Stimulated activated CD4-positive, alpha-beta T cell treated with anti-CD3 and anti-CD28 coated beads, Interleukin-4, amount 100 ng/mL, for 48 hours (primary cell): Measurements from ENCODE around the gene MBLAC1.

Source experiments
- DNase-seq, 2 donors: peaks; one replicate each; pipeline ENCODE4 v3.0.0-alpha.2; 2020; ENCODE audit warnings: low read depth in 2 of 2

Gene MBLAC1

DNA sequence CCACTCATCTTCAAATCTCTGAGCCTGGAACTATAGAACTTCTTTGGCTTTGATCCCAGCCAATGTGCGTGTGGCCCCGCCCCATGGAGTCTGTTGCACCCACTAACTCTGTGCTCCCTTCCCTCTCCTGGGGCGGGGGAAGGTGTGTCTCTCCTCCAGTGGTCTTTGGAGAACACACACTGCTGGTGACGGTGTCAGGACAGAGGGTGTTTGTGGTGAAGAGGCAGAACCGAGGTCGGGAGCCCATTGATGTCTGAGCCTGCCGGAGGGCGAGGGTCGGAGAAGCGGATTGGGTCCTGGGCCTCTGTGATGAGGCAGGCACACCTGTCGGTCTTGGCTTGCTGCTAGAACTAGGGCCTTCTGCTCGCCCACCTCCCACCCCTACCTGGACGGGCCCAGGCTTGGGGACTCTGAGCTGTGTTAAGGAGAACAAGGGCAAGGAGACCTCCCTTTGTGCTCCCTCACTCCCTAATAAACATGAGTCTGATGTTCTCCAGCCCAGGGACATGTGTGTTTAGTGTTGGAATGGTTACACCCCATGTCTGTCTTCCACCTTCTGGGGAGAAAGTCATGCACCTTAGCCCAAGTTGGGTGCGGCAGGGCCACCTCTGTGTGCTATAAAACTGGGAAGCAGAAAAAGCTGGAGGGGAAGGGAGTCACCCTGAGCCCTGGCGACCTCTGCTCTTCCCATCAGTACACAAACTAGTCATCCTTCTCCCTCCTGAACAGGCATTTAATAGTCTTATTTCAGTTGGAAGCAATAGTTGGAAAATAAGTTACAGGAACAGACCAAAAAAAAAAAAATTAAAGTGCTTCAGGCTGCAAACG lies 27.2 kb downstream of the MBLAC1 start:
- DNase-seq: no peak

DNA sequence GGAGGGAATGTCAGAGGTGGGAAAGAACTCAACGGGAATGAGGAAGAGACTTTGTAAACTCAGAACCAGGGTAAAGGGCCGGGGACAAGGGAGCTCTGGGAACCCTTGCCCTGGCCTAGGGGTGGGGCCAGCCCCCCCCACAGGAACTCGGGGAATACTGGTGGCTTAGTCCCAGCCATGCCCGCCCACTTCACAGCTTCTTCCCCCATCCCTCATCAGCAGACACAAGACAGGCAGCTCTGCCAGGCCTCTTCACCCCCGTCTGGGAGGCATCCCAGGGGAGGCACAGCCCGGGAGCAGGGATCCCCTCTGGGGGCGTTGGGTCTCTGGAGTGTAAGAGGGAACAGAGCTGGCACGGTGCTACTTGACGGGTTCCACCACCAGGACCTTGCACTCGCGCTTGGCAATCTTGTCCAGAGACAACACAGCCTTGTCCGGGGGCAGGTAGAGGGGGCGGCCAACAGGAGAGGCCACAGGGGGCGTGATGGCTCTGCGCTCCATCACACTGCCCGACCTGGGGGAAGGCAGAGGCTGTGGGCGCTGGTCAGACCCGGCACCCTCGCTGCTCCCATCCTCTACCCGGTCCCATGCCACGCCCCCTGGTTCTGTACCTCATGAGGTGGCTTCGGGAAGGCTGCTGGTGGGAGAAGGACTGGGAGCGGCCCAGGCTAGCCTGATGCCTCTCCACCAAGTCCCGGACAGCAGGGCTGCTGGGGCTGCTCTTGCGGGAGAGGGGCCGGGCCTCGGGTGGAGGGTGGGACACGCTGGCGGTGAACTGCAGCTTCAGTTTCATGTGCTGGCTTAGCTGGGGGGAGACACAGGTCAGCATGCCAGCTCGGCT lies 28.1 kb downstream of the MBLAC1 start:
- DNase-seq: no peak

DNA sequence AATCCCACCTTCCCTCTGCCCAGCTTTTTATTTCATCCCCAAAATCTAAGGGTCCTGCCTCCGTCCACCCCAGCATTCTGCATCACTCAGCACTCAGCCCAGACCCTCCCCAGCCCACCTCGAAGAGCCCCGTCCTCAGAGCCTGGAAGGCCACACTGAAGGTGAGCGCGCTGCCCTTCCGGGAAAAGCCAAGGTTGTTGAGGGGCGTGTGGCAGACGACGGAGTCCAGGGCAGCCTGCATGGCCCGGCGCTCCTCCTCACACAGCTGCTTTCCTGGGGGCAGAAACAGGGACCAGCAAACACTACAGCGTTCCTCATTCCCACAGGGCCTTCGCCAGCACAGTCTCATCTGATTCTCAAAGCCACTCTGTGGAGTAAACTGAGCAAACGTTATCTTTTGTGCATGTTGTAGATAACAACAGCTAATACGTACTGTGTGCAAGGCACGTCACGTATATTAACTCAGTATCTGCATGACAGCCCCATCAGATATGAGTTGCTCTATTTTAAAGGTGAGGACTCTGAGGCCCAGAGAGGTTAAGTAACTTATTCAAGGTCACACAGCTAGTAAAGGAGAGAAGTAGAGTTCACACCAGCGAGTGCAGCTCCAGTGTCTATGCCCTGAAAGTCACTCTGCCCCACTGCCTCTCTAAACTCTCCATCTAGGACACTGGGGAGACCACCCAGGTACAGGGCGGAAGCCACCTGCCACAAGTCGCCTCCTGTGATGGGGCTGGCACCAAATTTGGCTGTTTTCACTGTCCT lies 29.0 kb downstream of the MBLAC1 start:
- DNase-seq: no peak

DNA sequence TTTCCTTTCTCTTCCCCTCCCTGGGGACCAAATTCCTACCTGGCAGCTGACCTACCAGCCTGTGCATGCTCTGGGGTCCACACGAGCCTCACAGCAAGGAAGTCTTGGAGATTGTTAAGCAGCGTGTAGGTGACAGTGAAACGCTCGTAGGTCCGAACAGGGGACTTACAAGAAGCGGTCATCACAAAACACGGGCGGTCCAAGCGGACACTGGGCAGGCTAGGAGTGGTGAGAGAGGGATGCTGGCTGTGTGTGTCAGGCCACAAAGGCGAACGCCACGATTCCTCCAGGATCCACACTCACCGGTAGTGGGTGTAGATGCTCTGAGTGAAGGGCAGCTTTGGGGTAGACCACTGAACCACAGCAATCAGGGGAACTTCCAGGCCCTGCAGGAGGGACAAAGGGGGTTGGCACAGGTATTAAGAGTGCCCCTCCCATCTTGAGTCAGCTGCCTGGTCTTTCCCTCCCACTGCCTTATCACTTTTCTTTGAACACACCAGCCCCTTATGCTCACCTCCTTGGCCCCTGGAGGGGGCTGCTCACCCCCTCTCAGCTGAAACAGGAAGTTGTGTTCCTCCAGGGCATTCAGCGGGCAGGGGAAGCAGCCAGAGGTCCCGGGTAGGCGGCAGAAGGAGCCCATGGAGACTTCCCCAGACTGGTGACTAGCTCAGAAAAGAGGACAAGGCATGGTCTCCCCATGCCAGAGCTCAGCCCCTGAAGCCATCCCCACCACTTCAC lies 29.7 kb downstream of the MBLAC1 start:
- no peak for DNase-seq

DNA sequence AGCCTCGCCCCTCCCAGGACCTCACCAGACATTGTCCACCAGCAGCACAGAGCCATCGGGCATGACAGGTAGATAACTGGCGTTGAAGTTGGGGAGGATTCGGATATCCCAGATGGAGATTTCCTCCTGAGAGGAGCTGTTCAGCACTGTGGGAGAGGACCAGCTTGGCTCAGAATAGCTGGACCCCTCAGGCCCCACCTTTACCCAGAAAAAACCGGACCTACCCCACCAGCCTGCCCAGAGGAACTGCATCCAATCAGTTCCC lies 30.2 kb downstream of the MBLAC1 start:
- DNase-seq: no peak

DNA sequence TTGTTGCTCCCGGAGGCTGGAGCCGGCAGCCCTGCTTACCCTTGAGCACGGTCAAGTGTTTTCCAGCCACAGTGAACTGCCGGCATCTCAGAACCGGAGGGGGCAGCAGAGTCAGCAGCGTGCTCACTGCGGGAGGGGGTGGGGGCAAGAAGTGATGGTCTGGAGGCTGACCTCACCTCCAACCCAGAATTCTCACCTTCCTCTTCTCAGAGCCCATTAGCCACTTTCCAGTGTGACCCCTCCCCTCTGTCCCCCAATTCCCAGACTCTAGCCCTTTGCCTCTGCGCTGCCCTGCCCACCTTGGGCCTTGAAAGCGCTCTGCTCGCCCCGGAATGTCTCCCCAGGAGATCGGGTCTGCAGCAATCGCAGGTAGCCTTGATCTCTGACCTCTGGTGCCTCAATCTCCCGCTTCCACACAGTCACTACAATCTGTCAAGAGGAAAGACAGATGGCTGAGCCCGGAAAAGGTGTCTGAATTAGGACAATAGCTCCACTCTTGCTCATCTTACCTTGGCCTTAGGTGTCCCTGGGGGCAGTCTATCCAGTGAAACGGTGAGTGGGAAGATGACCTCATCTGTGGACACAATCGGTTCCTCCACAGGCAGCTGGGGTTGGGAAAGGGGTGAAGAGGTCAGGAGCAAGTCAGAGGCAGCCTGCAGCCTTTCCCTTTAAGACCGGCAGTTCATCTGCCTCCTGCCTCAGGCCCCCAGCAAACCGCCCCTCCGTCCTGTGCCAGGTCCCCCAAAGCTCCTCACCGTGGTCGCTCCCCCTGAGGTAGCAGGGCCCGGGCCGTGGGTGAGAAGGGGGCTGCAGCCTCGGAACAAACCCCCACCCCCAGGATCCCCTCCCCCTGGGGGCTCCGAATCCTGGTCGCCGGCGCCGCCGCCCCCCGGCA lies 30.8 kb downstream of the MBLAC1 start:
- DNase-seq: no peak

DNA sequence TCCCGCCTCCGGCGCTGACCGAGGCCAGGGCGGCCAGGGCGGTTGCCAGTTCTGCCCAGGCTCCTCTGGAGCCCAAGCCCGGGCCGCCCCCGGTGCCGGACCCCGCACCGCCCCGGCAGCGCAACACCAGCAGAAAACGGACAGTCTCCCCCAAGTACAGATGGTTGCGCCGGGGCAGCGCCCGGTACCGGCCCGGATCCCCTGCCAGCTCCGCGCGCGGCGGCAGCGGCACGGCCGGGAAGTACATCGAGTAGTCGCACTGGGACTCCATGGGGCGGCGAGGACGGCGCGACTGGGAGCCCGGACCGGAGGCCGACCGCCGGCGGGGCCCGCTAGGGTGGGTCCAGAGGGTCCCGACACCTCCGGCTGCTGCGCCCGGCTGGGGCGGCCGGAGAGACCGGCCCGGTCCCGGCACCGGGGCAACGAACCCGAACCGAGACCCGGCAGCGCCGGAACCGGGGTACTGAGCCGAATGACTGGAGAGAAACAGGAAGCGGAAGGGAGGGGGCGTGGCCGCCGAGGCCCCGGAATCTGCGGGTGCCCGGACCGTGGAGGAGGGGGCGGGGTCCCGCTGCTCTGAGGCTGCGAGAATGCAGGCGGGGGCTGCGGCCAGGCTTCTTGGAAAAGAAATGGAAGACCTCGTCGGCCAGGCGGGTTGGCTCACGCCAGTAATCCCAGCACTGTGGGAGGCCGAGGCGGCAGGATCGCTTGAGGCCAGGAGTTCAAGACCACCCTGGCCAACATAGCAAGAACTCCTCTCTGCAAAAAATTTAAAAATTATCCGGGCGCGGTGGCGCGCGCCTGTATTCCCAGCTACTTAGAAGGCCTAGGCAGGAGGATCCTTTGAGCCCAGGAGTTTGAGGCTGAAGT lies 31.7 kb downstream of the MBLAC1 start, which contains the start of gene TRAPPC14:
TSS of gene TRAPPC14 (minus strand) at position 495 of the 870 bp plus-strand sequence. CDS start at position 271, 224 bp downstream.
- DNase-seq: peak; percentile 90 to 94

DNA sequence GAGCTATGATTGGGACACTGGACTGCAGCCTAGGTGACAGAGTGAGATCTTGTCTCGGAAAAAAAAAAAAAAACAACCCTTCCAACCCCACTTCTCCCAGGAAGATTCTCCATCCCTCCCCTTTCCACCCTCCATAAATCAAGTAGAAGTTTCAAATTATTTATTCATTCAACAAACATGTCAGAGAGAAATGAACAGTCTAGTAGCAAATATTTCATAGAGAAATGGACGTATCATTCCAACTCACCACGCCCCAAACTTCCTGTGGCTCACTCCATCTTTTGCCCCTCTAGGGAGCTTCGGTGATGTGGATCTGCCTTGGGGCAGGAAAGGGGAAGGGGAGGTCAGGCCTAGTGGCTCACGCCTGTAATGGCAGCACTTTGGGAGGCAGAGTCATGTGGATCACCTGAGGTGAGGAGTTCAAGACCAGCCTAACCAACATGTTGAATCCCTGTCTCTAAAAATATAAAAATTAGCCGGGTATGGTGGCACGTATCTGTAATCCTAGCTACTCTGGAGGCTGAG lies 32.4 kb downstream of the MBLAC1 start:
- DNase-seq: no peak

DNA sequence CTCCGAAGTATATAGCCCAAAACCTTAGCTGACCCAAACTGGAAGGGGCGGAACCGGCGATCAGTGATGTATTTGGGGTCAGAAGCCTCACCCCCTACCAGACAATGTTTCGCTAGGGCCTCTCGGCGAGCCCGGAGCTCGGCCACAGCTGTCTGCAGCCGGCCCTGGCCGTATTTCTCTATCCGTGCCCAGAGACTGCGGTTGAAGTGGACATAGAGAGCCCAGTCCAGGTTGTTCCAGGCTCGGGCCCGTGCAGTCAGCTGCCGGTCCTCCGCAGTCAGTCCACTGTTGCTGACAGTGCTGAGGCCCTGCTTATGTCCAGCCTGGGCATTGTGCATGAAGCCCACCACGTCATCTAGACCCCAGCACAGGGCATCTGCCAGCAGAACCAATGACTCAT lies 33.3 kb downstream of the MBLAC1 start:
- no peak for DNase-seq

DNA sequence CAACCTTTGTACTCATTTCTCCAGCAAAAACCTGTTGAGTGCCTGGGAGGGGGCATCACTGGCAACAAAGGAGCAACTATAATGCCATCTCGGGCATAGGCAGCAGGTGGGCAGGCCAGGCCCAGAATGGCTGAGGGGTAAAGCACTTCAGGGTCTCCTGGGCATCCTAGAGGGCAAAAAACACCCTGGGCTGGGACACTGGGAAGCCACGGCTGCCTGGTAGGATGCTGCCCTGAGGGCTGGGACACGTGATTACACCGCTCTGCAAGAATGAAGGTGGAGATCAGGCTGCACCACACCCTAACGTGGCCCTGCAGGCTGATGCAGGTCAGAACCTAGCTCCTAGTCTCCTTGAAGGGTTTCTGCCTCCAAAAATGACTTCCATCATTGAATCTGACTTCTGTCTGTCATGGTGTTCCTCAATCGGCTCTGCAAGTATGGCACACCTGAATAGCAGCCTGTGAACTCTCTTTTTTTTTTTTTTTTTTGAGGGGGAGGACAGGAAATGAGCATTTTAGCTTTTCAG lies 36.3 kb downstream of the MBLAC1 start:
- no peak for DNase-seq

DNA sequence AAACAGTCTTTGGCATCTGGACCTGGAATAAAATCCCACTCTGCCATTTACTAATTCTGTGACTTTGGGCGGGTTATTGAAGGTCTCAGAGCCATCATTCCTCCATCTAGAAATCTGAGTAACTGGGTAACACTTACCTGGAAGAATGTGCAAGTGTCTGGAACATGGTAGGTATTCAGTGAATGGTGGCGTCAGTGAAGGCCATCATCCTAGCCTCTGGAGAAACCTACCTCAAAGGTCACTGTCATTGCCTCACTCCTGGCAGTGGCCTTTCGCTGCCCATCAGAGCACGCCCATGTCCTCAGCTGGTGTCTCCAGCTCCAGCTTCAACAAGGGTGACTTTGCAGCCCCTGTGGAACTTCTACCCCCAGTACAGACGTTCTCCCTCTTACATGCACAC lies 37.1 kb downstream of the MBLAC1 start:
- no peak for DNase-seq

DNA sequence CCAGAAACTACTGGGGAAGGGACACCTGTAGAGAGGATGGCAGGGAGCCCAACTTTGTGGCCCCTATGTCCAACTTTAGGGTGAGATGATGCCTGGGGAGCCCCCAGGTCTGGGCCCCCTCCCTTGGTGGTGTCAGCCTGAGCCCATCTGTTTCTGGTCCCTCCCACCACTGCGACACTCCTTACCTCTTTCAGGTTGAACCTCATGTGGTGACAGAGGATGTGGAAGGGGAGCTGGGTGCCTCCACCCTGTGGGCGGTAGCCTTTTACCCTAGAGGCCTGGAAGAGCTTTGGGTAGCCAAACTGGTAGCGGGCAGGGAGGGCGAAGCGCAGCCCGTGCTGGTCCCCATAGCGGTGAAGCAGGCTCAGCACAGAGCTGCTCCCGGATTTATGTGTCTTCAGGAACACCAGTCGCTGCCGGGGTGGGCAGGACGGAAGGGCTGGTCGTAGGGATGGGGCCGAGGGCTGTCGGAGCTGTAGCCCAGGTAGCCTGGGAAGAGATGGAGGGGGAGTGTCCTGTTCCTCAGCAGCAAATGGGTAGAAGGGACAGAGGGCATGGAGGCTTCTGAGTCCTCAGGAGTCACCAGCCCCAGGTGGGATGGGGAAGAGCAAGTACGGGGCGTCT lies 39.7 kb downstream of the MBLAC1 start:
- DNase-seq: no peak

DNA sequence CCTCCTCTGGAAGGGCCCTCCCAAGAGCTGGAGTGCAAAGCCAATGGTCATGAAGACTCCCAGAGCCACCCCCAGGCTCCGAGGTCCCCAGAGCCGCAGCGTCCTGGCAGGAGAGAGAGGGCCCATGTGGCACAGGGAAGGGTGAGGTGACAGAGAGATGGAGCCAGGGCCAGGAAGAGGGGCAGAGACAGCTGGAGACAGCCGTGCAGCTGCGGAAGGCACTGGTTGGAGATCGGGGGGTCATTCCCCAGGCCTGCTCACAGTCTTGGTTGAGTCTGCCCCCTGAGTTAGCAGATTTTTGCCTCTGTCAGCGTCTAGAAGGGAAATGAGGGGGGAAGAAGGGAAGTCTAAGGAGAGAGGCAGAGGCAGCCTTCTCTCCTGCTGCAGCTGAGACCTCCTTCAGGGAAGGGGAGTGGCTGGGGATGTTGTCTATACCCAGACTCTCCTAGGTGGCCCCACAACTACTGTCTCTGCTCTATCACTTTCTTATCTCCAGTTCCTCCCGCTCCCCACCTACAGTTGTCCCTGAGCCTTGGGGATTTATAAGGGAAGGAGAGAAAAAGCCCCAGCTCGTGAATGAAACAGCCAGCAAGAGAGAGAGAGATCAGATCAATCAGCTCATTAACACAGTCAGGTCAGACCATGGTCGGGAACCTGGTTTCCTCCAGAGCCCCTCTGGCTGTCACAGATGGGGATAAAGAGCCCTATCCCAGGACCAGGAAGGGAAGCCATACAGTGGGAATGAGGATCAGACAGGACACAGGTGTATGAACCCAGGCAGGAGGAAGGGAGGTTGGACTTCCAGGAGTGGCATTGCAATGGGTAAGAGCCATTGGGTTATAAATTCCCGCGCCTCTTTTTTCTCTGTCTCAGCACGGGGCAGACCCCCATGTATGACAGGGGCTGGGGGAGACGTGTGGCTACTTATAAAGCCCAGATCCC lies 40.5 kb downstream of the MBLAC1 start:
- DNase-seq: no peak

DNA sequence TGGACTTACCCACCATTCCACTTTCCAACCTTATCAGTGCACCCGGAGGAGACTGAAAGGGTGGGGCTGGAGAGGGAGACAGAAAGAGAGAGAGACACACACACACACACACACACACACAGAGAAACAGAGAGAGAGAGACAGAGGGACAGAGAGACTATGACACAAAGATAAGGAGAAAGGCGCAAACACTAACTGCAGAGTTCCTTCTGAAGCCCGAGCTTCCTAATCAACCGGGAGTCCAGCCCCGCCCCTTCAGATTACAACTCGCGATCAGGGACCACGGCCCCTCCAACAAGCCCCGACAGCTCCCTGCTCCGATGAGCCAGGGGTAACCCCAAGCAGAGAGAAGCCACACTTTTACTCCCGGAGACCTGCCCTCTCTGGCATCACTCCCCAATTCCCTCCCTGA lies 41.2 kb downstream of the MBLAC1 start:
- DNase-seq: no peak

DNA sequence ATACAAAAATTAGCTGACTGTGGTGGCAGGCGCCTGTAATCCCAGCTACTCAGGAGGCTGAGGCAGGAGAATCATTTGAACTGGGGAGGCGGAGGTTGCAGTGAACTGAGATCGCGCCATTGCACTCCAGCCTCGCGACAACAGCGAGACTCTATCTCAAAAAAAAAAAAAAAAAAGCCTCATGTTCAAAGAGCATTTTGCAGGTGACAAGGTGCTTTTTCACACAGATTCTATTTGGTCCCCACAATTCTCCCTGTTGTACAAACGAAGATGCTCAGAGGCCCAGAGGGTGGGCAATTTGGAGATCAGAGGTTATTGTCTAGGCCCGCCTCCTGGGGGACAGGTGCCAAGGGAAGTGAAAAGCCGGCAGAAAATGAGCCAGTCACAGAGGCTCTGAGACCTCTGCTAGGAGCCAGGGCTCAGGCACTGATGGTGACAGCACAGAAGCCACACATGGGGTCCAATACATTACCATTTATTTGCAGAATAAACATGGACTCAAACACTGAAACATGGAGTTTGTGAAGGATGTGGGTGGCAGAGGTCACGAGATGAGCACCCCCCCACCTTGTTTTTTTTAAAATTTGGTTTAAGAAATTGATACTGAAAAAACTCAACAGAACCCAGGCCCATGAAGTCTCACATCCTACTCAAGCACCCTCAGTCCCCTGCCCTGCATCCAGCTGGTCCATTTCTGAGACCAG lies 42.5 kb downstream of the MBLAC1 start:
- no peak for DNase-seq

DNA sequence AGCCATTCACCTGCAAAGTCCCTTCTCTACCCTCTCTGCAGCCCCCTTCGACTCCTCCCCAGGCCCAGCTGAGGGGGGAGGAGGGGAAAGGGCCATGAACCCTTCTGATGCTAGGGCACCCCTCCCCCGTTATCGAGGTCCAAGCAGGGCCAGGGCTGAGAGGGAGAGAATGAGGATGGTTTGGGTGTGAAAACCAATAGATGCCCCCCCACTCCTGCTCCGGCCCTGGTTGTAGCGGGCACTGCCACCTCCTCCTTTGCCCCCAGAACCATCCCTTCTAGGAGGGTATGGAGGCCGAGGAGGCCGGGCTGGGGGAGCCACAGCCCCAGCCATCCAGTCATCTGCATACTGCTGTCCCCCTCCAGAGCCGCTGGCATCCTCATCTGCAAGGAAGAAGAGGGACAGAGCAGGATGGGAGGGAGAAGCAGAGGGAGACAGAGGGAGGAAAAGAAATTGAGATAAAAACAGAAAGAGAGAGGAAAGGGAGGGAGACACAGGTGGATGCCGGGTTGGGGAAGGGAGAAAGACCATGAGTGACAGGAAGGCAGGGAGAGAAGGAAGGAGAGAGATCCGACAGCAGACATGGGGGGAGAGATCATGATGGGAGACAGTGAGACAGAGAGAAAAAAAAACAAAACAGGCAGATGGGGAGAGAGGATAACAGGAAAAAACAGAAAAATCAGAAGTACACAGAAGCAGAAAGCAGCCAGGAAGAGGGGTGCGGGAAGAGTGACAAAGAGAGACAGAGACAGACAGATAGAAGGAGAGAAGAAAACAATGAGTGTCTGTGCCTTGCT lies 43.5 kb downstream of the MBLAC1 start:
- no peak for DNase-seq
